ENCODE measurements around the gene GABPB1.

Gene GABPB1

DNA sequence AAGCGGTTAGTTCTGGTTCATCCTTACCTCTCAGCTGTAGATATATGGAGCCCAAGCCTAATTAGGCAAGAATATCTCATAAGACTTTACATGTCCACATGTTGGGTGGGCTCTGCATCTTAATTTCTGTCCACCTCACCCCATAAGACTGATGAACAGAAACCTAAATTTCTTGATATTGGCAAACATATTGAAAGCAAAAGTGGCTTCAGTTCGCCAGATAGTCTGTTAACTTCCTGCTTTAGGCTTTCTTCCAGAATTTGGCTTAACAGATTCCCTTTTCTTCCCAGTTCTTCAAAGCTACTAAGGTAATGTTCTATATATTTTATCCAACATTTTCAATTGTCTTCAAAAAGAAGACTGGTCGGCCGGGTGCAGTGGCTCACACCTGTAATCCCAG, 19.7 kb downstream of the GABPB1 start:
- DNase-seq (ENCODE audit: low spot score in 2 of 2) (no peak), ATAC-seq (replicated peaks; ENCODE audit: extremely low read depth, poor library complexity, severe bottlenecking) (no peak)
- Mint-ChIP-seq H3K9me3 (no peaks in the 10 kb centered on the region), H3K27me3 (no peaks in the 10 kb centered on the region), H3K4me3 (no peak overlapping the region), H3K27ac (ENCODE audit: low read depth) (no peak overlapping the region), H3K4me1 (peaks cover 11% of the 10 kb centered on the region), H3K36me3 (ENCODE audit: insufficient read depth) (peaks cover 6% of the 10 kb centered on the region)

DNA sequence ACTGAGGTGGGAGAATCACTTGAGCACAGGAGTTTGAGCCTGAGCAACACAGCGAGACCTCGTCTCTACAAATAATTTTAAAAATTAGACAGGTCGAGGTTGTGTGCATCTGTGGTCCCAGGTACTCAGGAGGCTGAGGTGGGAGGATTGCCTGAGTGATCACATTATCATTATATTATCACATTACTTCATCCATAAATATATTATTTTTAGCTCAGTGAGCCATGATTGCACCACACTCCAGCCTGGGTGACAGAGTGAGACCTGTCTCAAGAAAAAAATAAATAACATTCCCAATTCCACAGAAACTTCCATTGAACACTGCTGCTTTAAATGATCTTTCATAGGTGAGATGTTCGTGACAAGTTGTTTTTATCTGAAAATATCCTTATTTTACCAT, 21.8 kb downstream of the GABPB1 start:
- H3K4me3 Mint-ChIP-seq = no peak overlapping the region
- H3K4me1 Mint-ChIP-seq = peaks cover 11% of the 10 kb centered on the region
- no peaks in the 10 kb centered on the region for H3K9me3 Mint-ChIP-seq
- DNase-seq (ENCODE audit: low spot score in 2 of 2) = no peak
- no peak for ATAC-seq (replicated peaks; ENCODE audit: extremely low read depth, poor library complexity, severe bottlenecking)
- H3K27me3 Mint-ChIP-seq = no peaks in the 10 kb centered on the region
- peaks cover 3% of the 10 kb centered on the region for H3K36me3 Mint-ChIP-seq (ENCODE audit: insufficient read depth)
- no peak overlapping the region for H3K27ac Mint-ChIP-seq (ENCODE audit: low read depth)

DNA sequence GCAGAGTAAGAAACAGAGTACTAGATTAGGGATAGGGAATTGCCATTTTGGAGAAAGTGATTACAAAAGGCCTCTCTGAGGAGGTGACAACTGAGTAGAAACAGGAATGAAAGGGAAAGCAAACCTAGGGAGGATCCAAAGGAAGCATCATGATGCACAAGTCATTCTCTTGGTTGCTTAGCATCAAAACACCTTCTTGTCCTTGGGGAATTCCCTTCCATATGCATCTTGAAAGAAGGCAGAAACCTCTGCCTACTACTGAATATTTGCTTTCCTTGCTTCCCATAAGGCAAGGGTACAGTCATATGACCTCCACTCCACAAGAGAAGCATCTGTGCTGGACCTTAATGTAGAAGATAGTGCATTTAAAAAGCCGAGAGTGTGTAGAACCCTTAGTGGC, 24.1 kb downstream of the GABPB1 start:
- Mint-ChIP-seq H3K4me1 (peaks cover 11% of the 10 kb centered on the region), H3K9me3 (no peaks in the 10 kb centered on the region), H3K27ac (ENCODE audit: low read depth) (no peak overlapping the region), H3K27me3 (no peaks in the 10 kb centered on the region), H3K36me3 (ENCODE audit: insufficient read depth) (peaks cover 3% of the 10 kb centered on the region), H3K4me3 (no peak overlapping the region)
- DNase-seq (ENCODE audit: low spot score in 2 of 2) (no peak), ATAC-seq (replicated peaks; ENCODE audit: extremely low read depth, poor library complexity, severe bottlenecking) (no peak)

DNA sequence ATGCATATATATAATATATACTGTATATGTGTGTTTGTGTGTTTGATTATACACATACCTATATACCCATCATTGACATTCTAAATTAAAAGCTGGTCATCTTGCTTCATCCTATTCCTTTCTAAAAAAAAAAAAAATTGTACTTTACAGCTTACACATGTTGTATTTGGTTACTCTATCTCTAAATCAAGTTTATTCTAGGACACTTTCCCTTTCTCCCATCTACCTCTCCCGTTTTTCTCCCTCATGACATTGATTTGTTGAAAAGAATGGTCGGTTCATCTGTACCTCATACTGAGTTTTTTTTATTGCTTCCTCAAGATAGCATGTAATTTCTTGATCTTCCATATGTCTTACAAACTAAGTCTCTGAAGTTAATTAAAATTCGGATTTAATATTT, 26.9 kb downstream of the GABPB1 start:
- H3K4me1 Mint-ChIP-seq = peaks cover 12% of the 10 kb centered on the region
- no peaks in the 10 kb centered on the region for H3K27me3 Mint-ChIP-seq
- H3K4me3 Mint-ChIP-seq = no peak overlapping the region
- DNase-seq (ENCODE audit: low spot score in 2 of 2) (no peak), ATAC-seq (replicated peaks; ENCODE audit: extremely low read depth, poor library complexity, severe bottlenecking) (no peak)
- H3K9me3 Mint-ChIP-seq = no peaks in the 10 kb centered on the region
- H3K27ac Mint-ChIP-seq (ENCODE audit: low read depth) = no peak overlapping the region
- peaks cover 3% of the 10 kb centered on the region for H3K36me3 Mint-ChIP-seq (ENCODE audit: insufficient read depth)

DNA sequence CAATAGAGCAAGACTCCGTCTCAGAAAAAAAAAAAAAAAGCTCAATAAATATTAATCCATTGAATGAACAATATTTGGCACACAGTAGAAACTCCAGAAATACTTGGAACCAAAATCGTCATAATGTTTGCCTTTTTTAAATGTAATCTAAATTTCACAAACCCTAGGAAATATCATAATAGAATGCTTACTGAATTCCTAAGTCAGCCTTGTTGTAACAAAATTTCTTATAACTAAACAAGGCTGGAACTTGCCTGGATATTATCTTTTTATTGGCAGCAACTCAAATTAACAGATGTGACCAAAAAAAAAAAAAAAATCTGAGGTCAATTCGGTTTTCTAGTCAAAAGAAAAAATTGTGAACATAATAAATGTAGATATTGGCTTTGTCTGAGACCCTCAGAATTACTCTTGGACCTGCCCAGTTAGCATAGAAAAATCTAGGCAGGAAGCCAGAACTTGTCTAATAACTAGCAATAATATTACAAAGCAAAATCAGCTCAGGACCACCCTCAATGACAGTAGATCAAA, 33.3 kb downstream of the GABPB1 start:
- H3K27me3 Mint-ChIP-seq = no peaks in the 10 kb centered on the region
- H3K4me3 Mint-ChIP-seq = no peak overlapping the region
- no peak for DNase-seq (ENCODE audit: low spot score in 2 of 2)
- peaks cover 4% of the 10 kb centered on the region for H3K36me3 Mint-ChIP-seq (ENCODE audit: insufficient read depth)
- ATAC-seq (replicated peaks; ENCODE audit: extremely low read depth, poor library complexity, severe bottlenecking) = no peak
- H3K27ac Mint-ChIP-seq (ENCODE audit: low read depth) = peak overlapping the region; percentile 17
- no peaks in the 10 kb centered on the region for H3K9me3 Mint-ChIP-seq
- peaks cover 24% of the 10 kb centered on the region for H3K4me1 Mint-ChIP-seq

DNA sequence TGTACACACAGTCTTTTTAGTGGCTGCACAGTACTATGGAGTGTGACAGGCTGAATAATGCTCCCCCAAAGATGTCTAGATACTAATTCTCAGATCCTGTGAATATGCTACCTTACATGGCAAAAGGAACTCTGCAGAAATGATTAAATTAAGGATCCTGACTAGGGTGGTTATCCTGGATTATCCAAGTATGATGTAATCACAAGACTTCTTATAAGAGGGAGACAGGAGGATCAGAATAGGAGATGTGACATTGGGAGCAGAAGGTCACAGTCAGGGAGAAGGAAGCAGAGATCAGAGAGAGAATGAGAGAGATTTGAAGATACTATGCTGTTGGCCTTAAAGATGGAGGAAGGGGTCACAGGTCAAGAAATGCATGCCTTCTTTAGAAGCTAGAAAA, 34.5 kb downstream of the GABPB1 start:
- no peak for DNase-seq (ENCODE audit: low spot score in 2 of 2)
- H3K4me3 Mint-ChIP-seq = no peak overlapping the region
- no peak for ATAC-seq (replicated peaks; ENCODE audit: extremely low read depth, poor library complexity, severe bottlenecking)
- peaks cover 24% of the 10 kb centered on the region for H3K4me1 Mint-ChIP-seq
- H3K9me3 Mint-ChIP-seq = no peaks in the 10 kb centered on the region
- peak overlapping the region; percentile 70 for H3K27ac Mint-ChIP-seq (ENCODE audit: low read depth)
- H3K27me3 Mint-ChIP-seq = no peaks in the 10 kb centered on the region
- peaks cover 4% of the 10 kb centered on the region for H3K36me3 Mint-ChIP-seq (ENCODE audit: insufficient read depth)

DNA sequence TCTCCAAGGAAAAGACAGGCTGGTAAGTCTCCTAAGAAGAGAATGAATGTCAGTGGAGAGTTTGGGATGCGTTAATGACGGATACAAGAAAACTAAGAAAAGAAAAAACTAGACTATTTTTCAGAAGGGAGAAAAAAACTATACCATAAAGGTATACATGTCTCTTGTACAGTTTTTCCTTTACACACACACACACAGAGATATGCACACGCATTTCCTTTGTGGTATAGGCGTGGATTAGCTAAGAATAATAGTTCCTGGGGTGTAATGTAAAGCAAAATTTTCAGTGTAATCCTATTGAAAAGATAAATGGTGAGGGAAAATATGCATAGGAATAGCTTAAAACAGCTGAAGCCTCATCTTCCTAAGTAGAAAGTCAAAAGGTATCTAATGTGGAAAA, 36.3 kb downstream of the GABPB1 start:
- Mint-ChIP-seq H3K4me1 (peaks cover 17% of the 10 kb centered on the region), H3K9me3 (no peaks in the 10 kb centered on the region)

DNA sequence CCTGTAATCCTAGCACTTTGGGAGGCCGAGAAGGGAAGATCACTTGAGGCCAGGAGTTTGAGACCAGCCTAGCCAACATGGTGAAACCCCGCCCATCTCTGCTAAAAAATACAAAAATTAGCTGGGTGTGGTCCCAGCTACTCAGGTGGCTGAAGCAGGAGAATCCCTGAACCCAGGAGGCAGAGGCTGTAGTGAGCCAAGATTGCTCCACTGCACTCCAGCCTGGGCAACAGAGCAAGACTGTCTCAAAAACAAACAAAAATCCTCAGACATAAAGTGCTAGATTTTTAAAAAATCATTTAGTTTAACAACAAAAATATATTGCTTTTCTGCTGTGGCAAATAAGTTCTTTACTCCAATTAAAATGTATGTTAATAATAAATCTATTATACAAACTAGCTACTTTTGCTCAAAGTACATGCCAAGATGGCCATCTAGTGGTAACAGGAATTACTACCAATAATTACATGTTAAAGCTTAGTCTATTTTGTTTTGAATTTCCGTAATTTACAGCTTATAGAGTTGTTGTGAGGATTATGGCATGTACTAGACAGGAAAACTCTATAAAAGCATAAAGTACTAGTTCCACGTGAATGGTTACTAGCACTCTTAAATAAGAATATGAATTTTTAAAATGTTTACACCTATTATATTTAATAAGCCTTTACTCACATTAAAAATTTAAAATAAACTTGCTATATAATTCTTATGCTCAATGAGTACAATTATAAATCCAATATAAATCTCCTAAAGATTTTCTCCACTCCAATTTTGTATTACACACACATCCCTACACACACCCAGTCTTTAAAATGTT, 39.0 kb downstream of the GABPB1 start:
- Mint-ChIP-seq H3K36me3 (ENCODE audit: insufficient read depth) (peaks cover 2% of the 10 kb centered on the region), H3K9me3 (no peaks in the 10 kb centered on the region), H3K4me3 (no peak overlapping the region), H3K27me3 (no peaks in the 10 kb centered on the region), H3K4me1 (peaks cover 17% of the 10 kb centered on the region), H3K27ac (ENCODE audit: low read depth) (no peak overlapping the region)
- DNase-seq (ENCODE audit: low spot score in 2 of 2) (no peak), ATAC-seq (replicated peaks; ENCODE audit: extremely low read depth, poor library complexity, severe bottlenecking) (peak; percentile 49)

More for the DNA sequence above, 36.3 kb downstream of the GABPB1 start:
- ATAC-seq (replicated peaks; ENCODE audit: extremely low read depth, poor library complexity, severe bottlenecking) (no peak), DNase-seq (ENCODE audit: low spot score in 2 of 2) (no peak)
- no peaks in the 10 kb centered on the region for H3K27me3 Mint-ChIP-seq
- peak overlapping the region; percentile 55 for H3K4me3 Mint-ChIP-seq
- peaks cover 4% of the 10 kb centered on the region for H3K36me3 Mint-ChIP-seq (ENCODE audit: insufficient read depth)
- H3K27ac Mint-ChIP-seq (ENCODE audit: low read depth) = peak overlapping the region; percentile 70

DNA sequence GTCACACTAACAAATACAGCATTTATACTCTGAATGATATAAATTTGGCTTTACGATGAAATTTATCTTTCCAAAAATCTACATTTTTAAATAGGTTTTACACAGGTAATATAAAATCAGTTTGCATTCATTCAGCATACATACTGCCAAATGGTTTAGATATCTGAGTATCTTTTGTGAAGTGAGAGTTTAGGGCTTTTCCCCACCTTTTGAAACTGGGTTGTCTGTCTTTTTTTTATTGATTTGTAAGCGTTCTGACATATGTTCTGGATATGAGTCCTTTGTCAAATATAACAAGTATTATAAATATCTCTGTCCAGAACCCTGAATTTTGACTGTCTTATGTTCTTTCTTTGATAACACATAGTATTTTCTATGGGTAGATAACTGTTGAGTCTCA, 42.4 kb downstream of the GABPB1 start:
- no peak overlapping the region for H3K4me3 Mint-ChIP-seq
- no peaks in the 10 kb centered on the region for H3K27me3 Mint-ChIP-seq
- peaks cover 1% of the 10 kb centered on the region for H3K36me3 Mint-ChIP-seq (ENCODE audit: insufficient read depth)
- no peak for DNase-seq (ENCODE audit: low spot score in 2 of 2)
- no peaks in the 10 kb centered on the region for H3K4me1 Mint-ChIP-seq
- ATAC-seq (replicated peaks; ENCODE audit: extremely low read depth, poor library complexity, severe bottlenecking) = no peak
- H3K9me3 Mint-ChIP-seq = no peaks in the 10 kb centered on the region
- H3K27ac Mint-ChIP-seq (ENCODE audit: low read depth) = no peak overlapping the region

DNA sequence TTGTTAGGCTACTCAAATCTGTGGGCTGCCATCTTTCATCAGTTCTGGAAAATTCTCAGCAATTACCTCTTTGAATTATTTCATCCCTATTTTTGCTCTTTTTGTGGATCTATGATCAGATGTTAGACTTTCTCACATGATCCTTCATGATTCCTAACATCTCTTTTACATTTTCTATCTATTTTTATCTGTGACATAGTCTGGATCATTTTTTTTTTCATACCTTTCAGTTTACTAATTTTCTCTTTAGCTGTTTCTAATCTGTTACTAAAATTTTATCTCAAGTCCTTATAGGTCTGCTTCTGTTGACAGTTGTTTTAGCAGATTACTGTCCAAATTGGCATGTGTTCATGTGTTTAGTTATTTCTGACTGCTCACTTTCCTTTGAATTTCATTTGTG, 47.2 kb downstream of the GABPB1 start:
- H3K4me3 Mint-ChIP-seq = no peak overlapping the region
- peaks cover 13% of the 10 kb centered on the region for H3K36me3 Mint-ChIP-seq (ENCODE audit: insufficient read depth)
- ATAC-seq (replicated peaks; ENCODE audit: extremely low read depth, poor library complexity, severe bottlenecking) (no peak), DNase-seq (ENCODE audit: low spot score in 2 of 2) (no peak)
- no peaks in the 10 kb centered on the region for H3K27me3 Mint-ChIP-seq
- no peaks in the 10 kb centered on the region for H3K9me3 Mint-ChIP-seq
- no peaks in the 10 kb centered on the region for H3K4me1 Mint-ChIP-seq
- no peak overlapping the region for H3K27ac Mint-ChIP-seq (ENCODE audit: low read depth)

DNA sequence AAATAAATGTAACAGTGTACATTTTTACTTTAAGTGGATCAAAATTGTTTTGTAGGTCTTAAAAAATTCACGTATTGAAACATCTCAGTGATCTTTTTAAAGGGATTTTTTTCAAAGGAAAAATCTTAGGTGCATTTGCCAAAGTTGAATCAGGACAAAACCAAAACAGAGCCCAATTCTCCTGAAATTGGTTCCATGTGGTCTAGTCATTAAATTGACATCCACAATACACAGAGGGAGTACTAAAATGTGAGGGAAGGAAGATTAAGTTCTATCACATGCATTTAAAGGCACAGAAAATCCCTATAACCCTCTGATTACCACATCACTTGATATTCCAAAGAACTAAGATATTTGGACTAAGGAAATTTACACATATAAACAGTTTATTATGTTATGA, 50.2 kb downstream of the GABPB1 start:
- H3K9me3 Mint-ChIP-seq = no peaks in the 10 kb centered on the region
- no peaks in the 10 kb centered on the region for H3K4me1 Mint-ChIP-seq
- H3K4me3 Mint-ChIP-seq = no peak overlapping the region
- no peaks in the 10 kb centered on the region for H3K27me3 Mint-ChIP-seq
- H3K27ac Mint-ChIP-seq (ENCODE audit: low read depth) = no peak overlapping the region
- DNase-seq (ENCODE audit: low spot score in 2 of 2) = no peak
- no peak for ATAC-seq (replicated peaks; ENCODE audit: extremely low read depth, poor library complexity, severe bottlenecking)
- H3K36me3 Mint-ChIP-seq (ENCODE audit: insufficient read depth) = peaks cover 26% of the 10 kb centered on the region

DNA sequence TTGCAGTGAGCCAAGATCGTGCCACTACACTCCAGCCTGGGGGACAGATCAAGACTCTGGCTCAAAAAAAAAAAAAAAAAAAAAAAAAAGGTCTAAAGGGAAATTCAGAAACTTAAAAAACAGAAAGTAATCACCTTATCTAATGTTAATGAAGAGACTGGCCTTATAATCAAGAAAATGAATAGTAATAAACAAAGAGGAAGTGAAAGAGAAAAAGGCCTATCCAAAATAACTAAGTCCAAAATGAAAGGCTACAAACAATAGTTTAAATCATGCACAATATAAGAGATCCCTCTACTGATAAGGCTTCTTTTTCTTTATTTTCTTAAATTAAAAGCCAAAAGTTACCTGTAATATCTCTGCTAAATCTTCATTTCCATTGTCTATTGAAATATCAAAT, 52.4 kb downstream of the GABPB1 start:
- H3K27ac Mint-ChIP-seq (ENCODE audit: low read depth) = no peak overlapping the region
- H3K27me3 Mint-ChIP-seq = no peaks in the 10 kb centered on the region
- no peaks in the 10 kb centered on the region for H3K9me3 Mint-ChIP-seq
- no peak for DNase-seq (ENCODE audit: low spot score in 2 of 2)
- H3K4me3 Mint-ChIP-seq = no peak overlapping the region
- ATAC-seq (replicated peaks; ENCODE audit: extremely low read depth, poor library complexity, severe bottlenecking) = no peak
- H3K4me1 Mint-ChIP-seq = no peaks in the 10 kb centered on the region
- peaks cover 32% of the 10 kb centered on the region for H3K36me3 Mint-ChIP-seq (ENCODE audit: insufficient read depth)

DNA sequence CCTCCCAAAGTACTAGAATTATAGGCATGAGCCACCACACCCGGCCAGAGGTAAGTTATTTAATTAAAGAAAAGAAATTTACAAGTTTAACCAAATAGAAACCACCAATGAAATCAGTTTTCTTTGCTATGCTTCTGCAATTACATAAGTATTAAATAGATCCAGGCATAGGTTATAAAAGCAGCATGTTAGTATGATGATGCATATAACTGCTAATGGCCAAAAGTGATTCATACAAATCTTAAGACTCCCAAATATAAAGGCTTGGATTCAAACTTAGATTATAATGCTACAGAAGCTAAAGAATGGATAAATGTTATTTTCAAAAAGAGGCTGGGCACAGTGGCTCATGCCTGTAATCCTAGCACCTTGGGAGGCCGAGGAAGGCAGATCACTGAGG, 56.7 kb downstream of the GABPB1 start:
- DNase-seq (ENCODE audit: low spot score in 2 of 2) (no peak), ATAC-seq (replicated peaks; ENCODE audit: extremely low read depth, poor library complexity, severe bottlenecking) (no peak)
- H3K4me1 Mint-ChIP-seq = no peaks in the 10 kb centered on the region
- H3K27ac Mint-ChIP-seq (ENCODE audit: low read depth) = no peak overlapping the region
- H3K4me3 Mint-ChIP-seq = no peak overlapping the region
- H3K27me3 Mint-ChIP-seq = no peaks in the 10 kb centered on the region
- H3K9me3 Mint-ChIP-seq = no peaks in the 10 kb centered on the region
- H3K36me3 Mint-ChIP-seq (ENCODE audit: insufficient read depth) = peaks cover 36% of the 10 kb centered on the region

All from central memory CD8-positive, alpha-beta T cell (primary cell).